IPS DF 6.9 (cell line): Measurements from ENCODE around the gene VAMP3.

Source experiments
- DNase-seq: peaks from one replicate; pipeline ENCODE4 v3.0.0-alpha.2; 2013; ENCODE audit warnings: low read depth, low spot score
- H3K27ac ChIP-seq: one replicate; pipeline ENCODE4 v1.5.1; 2013; ENCODE audit warnings: low read length, control low read depth
- H3K27me3 ChIP-seq: 2 replicates; pipeline ENCODE4 v1.6.1; 2013; ENCODE audit warnings: mild to moderate bottlenecking, low read length; ENCODE audit not compliant: control insufficient read depth, insufficient read depth
- H3K36me3 ChIP-seq: 2 replicates; pipeline ENCODE4 v1.6.1; 2013; ENCODE audit warnings: low read length; ENCODE audit not compliant: control insufficient read depth, insufficient read depth
- H3K4me1 ChIP-seq: 2 replicates; pipeline ENCODE4 v1.6.1; 2013; ENCODE audit warnings: low read length; ENCODE audit not compliant: control insufficient read depth, insufficient read depth
- H3K4me3 ChIP-seq: 2 replicates; pipeline ENCODE4 v1.5.1; 2013; ENCODE audit warnings: mild to moderate bottlenecking, low read length
- H3K9me3 ChIP-seq: 2 replicates; pipeline ENCODE4 v1.6.1; 2013; ENCODE audit warnings: low read length, inconsistent platforms; ENCODE audit not compliant: control insufficient read depth, insufficient read depth
- WGBS: extraction: QIAGEN DNeasy Blood & Tissue Kit; methylation state at CpG from one replicate; pipeline ENCODE4 v1.1.7; 2013; ENCODE audit warnings: mixed read lengths, missing lambda C conversion rate; ENCODE audit not compliant: insufficient read length, insufficient coverage; 5-methylcytosine and 5-hydroxymethylcytosine counted together

The VAMP3 gene

DNA sequence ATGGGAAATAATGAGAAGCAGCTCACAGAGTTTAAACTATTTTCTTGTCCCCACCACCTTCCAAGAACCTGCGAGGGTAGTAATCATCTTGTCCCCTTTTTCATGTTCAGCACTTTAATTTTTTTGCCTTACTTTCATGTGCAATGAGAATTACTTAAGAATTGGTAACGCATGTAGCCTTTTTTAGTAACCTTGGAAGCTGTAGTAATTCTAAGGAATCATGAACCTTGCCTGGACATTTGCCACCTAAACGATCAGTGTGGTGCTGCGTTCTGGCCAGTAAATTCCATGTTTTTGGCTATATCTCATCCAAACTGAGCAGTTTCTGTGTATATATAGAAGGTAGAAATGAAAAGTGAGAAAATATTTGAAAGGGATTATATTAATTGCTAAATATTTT is 3.9 kb upstream of the VAMP3 start:
- no peaks in the 10 kb centered on the region for H3K9me3 ChIP-seq
- no peaks in the 10 kb centered on the region for H3K27me3 ChIP-seq
- no peak overlapping the region for H3K27ac ChIP-seq
- no peaks in the 10 kb centered on the region for H3K36me3 ChIP-seq
- no CpG with 5 or more reads among the region's 4 CpGs for WGBS
- H3K4me3 ChIP-seq = no peak overlapping the region
- no peaks in the 10 kb centered on the region for H3K4me1 ChIP-seq
- DNase-seq = no peak

DNA sequence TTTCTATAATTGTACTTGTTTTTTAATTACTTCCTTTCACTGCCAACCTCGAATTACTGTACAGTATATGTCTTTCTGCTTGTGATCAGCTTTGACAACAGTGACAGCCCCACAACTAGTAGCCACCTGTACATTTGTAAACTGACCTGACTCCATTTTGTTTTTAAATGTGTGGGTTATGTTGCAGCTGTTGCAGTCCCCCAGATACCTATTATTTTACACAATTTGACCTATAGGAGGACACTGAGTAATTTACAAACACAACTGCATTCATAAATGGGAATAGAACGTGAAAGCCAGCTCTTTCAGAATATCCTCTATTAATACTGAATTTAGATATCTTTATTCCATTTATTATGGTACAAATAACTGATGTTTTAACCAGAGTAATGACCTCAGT is 2.5 kb upstream of the VAMP3 start:
- no peaks in the 10 kb centered on the region for H3K4me1 ChIP-seq
- H3K9me3 ChIP-seq = no peaks in the 10 kb centered on the region
- H3K27ac ChIP-seq = no peak overlapping the region
- H3K4me3 ChIP-seq = no peak overlapping the region
- whole genome bisulfite sequencing = no CpG with 5 or more reads among the region's 2 CpGs
- no peak for DNase-seq
- H3K36me3 ChIP-seq = no peaks in the 10 kb centered on the region
- H3K27me3 ChIP-seq = no peaks in the 10 kb centered on the region

DNA sequence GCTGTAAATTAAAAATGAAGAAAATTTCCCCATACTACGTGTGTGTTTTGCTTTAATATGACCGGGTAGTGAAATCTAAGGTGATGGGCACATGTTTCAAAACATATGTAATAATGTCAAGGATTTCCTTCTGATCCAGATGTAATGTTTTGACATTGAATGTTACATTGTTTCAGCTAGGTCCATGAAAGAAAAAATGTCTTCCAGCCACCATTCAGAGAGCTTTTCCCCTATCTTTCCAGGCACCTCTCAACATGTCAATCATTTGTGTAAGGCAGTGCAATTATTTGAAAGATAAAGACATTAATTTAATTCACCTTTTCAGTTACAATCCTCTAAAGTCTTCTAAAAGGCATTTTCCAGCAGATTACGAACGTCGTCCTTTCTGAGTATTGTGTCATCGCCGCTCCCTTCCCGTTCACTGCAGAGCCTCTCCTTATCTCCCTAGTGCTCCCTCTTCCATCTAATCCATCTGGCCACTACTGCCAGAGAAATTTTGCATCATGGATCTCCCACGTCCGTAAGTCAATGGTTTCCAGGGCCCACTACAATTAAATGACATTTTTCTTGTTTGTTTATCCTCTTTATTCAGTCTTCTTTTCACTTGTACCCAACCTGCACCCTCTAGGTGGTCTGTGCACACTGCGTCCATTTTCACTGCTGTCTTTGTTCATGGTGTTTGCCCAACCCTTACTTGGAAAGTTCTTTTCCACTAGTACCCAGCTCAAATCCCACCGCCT is 1.3 kb upstream of the VAMP3 start:
- Histone ChIP-seq H3K27me3 (no peaks in the 10 kb centered on the region), H3K27ac (no peak overlapping the region), H3K9me3 (no peaks in the 10 kb centered on the region), H3K4me1 (no peaks in the 10 kb centered on the region), H3K4me3 (no peak overlapping the region), H3K36me3 (no peaks in the 10 kb centered on the region)
- no peak for DNase-seq
- WGBS = 100% methylated on average over 1 of the region's 12 CpGs

DNA sequence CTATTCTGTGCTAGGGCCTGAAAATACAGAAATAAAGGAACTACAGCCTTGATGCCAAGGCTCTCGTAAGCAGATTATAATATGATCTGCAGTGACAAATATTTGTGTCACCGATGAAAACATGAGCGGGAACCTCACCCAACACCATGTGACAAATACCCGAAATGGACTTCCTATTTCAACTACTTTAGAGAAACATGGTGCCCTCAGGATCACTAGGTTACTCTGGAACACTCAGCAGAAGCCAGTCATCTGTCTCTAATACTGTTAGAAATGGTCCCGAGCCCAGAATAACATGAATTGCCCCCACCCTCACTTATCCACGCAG is 463 bp upstream of the VAMP3 start:
- Histone ChIP-seq H3K9me3 (no peaks in the 10 kb centered on the region), H3K27me3 (no peaks in the 10 kb centered on the region), H3K4me1 (no peaks in the 10 kb centered on the region), H3K4me3 (peak overlapping the region; percentile 45; the same call in 1 of the 2 replicates), H3K27ac (no peak overlapping the region), H3K36me3 (no peaks in the 10 kb centered on the region)
- no CpG with 5 or more reads among the region's 6 CpGs for WGBS
- no peak for DNase-seq

DNA sequence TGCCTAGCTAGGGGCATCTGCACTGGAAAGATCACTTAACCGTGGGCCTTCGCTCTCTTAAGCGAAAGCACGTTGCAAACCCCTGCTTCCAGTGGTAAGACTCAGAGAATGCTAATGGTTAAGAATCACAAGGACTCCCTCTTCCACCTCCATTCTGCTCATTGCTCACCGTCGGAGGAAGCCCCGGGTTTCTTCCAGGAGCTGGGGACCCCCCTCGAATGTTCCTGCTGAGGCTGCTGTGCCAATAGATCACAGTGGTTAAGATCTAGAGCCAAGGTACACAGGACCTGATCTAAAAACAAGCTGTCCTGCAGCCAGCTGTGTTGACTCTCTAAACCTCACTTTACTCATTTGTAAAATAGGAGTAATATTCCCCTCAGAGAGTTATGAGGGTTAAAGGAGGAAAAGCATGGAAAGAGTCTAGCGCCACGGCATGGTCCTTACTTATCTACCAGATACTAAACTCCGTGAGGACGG is 765 bp downstream of the VAMP3 start:
- Histone ChIP-seq H3K4me3 (peak overlapping the region; percentile 89), H3K27ac (no peak overlapping the region), H3K36me3 (no peaks in the 10 kb centered on the region), H3K4me1 (no peaks in the 10 kb centered on the region), H3K9me3 (no peaks in the 10 kb centered on the region), H3K27me3 (no peaks in the 10 kb centered on the region)
- WGBS = no CpG with 5 or more reads among the region's 12 CpGs
- DNase-seq = no peak

GRCh38 chr1:7777591-7777990 is 6.5 kb downstream of the VAMP3 start:
- Histone ChIP-seq H3K9me3 (no peaks in the 10 kb centered on the region), H3K4me1 (no peaks in the 10 kb centered on the region), H3K4me3 (no peak overlapping the region), H3K27ac (no peak overlapping the region), H3K36me3 (peaks cover 8% of the 10 kb centered on the region; the same call in 1 of the 2 replicates), H3K27me3 (no peaks in the 10 kb centered on the region)
- no CpG with 5 or more reads among the region's 3 CpGs for WGBS
- DNase-seq = no peak

DNA sequence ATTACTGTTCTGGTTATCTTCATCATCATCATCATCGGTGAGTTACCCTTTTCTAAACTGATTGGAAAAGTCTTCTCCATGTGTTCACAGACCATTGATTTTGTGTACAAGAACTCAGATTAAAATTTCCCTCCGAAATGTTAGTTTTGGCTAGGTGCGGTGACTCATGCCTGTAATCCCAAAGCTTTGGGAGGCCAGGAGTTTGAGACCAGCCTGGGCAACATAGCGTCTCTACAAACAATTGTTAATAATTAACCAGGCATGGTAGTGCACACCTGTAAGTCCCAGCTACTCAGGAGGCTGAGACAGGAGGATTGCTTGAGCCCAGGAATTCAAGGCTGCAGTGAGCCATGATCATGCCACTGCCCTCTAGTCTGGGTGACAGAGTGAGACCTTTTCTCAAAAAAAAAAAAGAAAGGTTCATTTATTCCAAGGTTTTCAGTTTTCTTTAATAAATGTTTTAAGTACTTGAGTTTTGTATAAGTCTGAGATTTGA is 7.1 kb downstream of the VAMP3 start:
- H3K36me3 ChIP-seq = peaks cover 8% of the 10 kb centered on the region; the same call in 1 of the 2 replicates

DNA sequence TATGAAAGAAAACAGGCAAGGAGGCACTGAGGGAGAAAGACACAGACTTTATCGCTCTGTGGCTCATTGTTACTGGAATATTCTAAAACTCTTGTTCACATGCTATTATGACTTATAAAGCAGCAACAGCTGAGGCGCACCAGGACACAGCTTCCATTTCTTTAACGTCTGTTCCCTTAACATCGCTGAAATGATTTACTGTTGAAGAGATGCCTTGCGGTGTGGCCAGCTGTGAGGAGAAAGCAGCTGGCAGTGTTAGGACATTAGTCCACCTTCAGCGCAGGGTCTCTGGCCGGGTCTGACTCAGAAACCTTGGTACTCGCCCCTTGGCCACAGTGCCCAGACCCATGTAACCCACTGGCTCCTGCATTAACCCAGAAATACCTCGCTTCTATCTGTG is 9.9 kb downstream of the VAMP3 start:
- WGBS = no CpG with 5 or more reads among the region's 9 CpGs
- DNase-seq = no peak
- peaks cover 8% of the 10 kb centered on the region; the same call in 1 of the 2 replicates for H3K36me3 ChIP-seq
- no peak overlapping the region for H3K27ac ChIP-seq
- no peaks in the 10 kb centered on the region for H3K9me3 ChIP-seq
- no peaks in the 10 kb centered on the region for H3K27me3 ChIP-seq
- H3K4me1 ChIP-seq = no peaks in the 10 kb centered on the region
- no peak overlapping the region for H3K4me3 ChIP-seq

More for the DNA sequence above, 7.1 kb downstream of the VAMP3 start:
- no peak overlapping the region for H3K4me3 ChIP-seq
- no peak overlapping the region for H3K27ac ChIP-seq
- no peaks in the 10 kb centered on the region for H3K4me1 ChIP-seq
- no peak for DNase-seq
- WGBS = no CpG with 5 or more reads among the region's 4 CpGs
- no peaks in the 10 kb centered on the region for H3K27me3 ChIP-seq
- H3K9me3 ChIP-seq = no peaks in the 10 kb centered on the region

DNA sequence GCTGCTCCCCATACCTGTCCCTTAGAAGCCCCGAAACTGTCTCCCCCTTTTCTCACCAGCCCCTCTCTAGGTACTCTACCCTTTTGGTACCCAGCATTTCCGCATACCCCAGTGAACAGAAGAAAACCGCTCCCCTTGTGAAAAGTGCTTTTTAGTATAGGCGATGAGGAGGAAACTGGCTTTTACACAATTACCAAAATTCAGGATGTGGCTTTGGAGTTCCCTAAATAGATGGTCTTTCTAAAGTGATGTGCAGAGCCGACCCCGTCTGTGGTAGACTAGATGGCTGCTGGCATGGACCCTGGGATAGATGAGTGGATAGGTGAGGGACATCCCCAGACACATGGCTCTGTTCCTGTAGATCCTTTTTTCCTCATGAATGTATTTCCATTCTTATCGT is 10.4 kb downstream of the VAMP3 start:
- H3K27me3 ChIP-seq = no peaks in the 10 kb centered on the region
- peaks cover 8% of the 10 kb centered on the region; the same call in 1 of the 2 replicates for H3K36me3 ChIP-seq
- no peak for DNase-seq
- no peak overlapping the region for H3K27ac ChIP-seq
- no CpG with 5 or more reads among the region's 7 CpGs for WGBS
- no peaks in the 10 kb centered on the region for H3K9me3 ChIP-seq
- H3K4me1 ChIP-seq = no peaks in the 10 kb centered on the region
- H3K4me3 ChIP-seq = no peak overlapping the region

GRCh38 chr1:7781923-7782495 is 10.9 kb downstream of the VAMP3 start:
- no peak for DNase-seq
- WGBS = no CpG with 5 or more reads among the region's 16 CpGs
- Histone ChIP-seq H3K4me1 (no peaks in the 10 kb centered on the region), H3K36me3 (peaks cover 7% of the 10 kb centered on the region; the same call in 1 of the 2 replicates), H3K27ac (no peak overlapping the region), H3K9me3 (no peaks in the 10 kb centered on the region), H3K4me3 (no peak overlapping the region), H3K27me3 (no peaks in the 10 kb centered on the region)
